Transverse colon (tissue), 4 donors: ENCODE results near the gene INPP4B. TPM values are rescaled to one million over a fixed set of nuclear protein-coding genes. Genes with fewer than 3 reads are reported as not detected.
"Not testable (repeated sequence)": the region's sequence is repeated elsewhere in the genome, so short reads cannot be mapped to it uniquely, and the experiment has no call there.

ENCODE experiments used
- DNase-seq: peaks from one replicate; pipeline ENCODE4 v3.0.0-alpha.2; 2019
- H3K27ac ChIP-seq, 4 donors: fragments of 200-600 bp; sonication (generic); 2 replicates each; pipeline ENCODE4 v1.5.1; 2016 to 2018; ENCODE audit warnings: inconsistent platforms in 4 of 4
- H3K27me3 ChIP-seq: fragments of 200-600 bp; sonication (generic); 2 replicates; pipeline ENCODE4 v1.5.1; 2017; ENCODE audit warnings: inconsistent platforms
- H3K36me3 ChIP-seq, 4 donors: fragments of 200-600 bp; sonication (generic); 2 replicates each; pipeline ENCODE4 v1.5.1; 2017 to 2019; ENCODE audit warnings: inconsistent platforms in 4 of 4
- H3K4me1 ChIP-seq, 4 donors: fragments of 200-600 bp; sonication (generic); 2 replicates each; pipeline ENCODE4 v1.5.1; 2017 to 2020; ENCODE audit warnings: inconsistent platforms in 4 of 4
- H3K4me3 ChIP-seq, 4 donors: fragments of 200-600 bp; sonication (generic); 1 replicate in 1 of 4; 2 replicates in 3 of 4; pipeline versions ENCODE4 v1.5.1 to v1.6.1; 2017 to 2019; ENCODE audit warnings: inconsistent platforms in 4 of 4
- H3K9me3 ChIP-seq, 2 donors: fragments of 200-600 bp; sonication (generic); 2 replicates each; pipeline ENCODE4 v1.5.1; 2017 to 2019; ENCODE audit warnings: inconsistent platforms in 2 of 2
- EP300 ChIP-seq: sonication (generic); formaldehyde crosslinking; IDR thresholded peaks from one replicate; pipeline ENCODE4 v1.6.1; 2017; ENCODE audit warnings: antibody characterized with exemption, low read depth
- POLR2A ChIP-seq: fragments of 450-650 bp; IDR thresholded peaks from one replicate; pipeline ENCODE4 v1.6.1; 2016; ENCODE audit warnings: antibody characterized with exemption, mild to moderate bottlenecking, moderate library complexity
- POLR2AphosphoS5 ChIP-seq, 3 donors: sonication (generic); formaldehyde crosslinking; IDR thresholded peaks; one replicate each; pipeline ENCODE4 v1.6.1; 2016; ENCODE audit warnings: antibody characterized with exemption in 3 of 3
- WGBS, 2 donors: methylation state at CpG; one replicate each; pipeline ENCODE4 v1.1.5; 2018; ENCODE audit warnings: low coverage in 1 of 2; 5-methylcytosine and 5-hydroxymethylcytosine counted together
- in situ Hi-C, 4 donors: fragments of 200-750 bp; cut with MboI; loops; one replicate each; pipeline versions ENCODE4 v1.15.0 to v1.15.1; 2017; ENCODE audit warnings: low sequenced_read_pairs in 3 of 4, low pct_ligation_motif_present in 1 of 4, low pct_unique_long_range_greater_than_20kb in 1 of 4
- intact Hi-C: fragments of 100-400 bp; cut with DNase I; formaldehyde crosslinking; loops from one replicate; pipeline ENCODE4 v1.15.1; 2023; ENCODE audit warnings: low total_unique reads
- total RNA-seq, 4 donors: library from RNA; depleted of rRNA; stranded (reverse); fragments of >200 nt; gene quantifications; one replicate each; pipeline ENCODE4 v1.1.0, GENCODE V29; 2016
- TF ChIP-seq, protein P1 (sequence below), 5 experiments: fragments of 200-600 bp in 3 of 5; fragments of 450-650 bp in 2 of 5; sonication (generic) in 3 of 5; IDR thresholded peaks; 1 replicate in 2 of 5; 2 replicates in 3 of 5; pipeline ENCODE4 v1.5.1; 2016 to 2017; ENCODE audit warnings: antibody characterized with exemption in 5 of 5, inconsistent platforms in 3 of 5, mild to moderate bottlenecking in 2 of 5, moderate library complexity in 1 of 5

The INPP4B gene
- total RNA-seq, 4 donors from 2014 or later = 18.3 to 33.8 (median 31.4) TPM

- Histone ChIP-seq H3K9me3 (no peaks in the 10 kb centered on the region), H3K36me3 (no peaks in the 10 kb centered on the region), H3K27me3 (no peaks in the 10 kb centered on the region), H3K4me1 (no peaks in the 10 kb centered on the region), H3K4me3 (no peak overlapping the region), H3K27ac (no peak overlapping the region)
- in situ Hi-C loops = no loop called here
- no peak for DNase-seq
- 83 to 93% methylated on average over 1 of the region's 1 CpG for WGBS, 2 donors
- intact Hi-C loops = no loop called here
- TF ChIP-seq, protein P1, sequence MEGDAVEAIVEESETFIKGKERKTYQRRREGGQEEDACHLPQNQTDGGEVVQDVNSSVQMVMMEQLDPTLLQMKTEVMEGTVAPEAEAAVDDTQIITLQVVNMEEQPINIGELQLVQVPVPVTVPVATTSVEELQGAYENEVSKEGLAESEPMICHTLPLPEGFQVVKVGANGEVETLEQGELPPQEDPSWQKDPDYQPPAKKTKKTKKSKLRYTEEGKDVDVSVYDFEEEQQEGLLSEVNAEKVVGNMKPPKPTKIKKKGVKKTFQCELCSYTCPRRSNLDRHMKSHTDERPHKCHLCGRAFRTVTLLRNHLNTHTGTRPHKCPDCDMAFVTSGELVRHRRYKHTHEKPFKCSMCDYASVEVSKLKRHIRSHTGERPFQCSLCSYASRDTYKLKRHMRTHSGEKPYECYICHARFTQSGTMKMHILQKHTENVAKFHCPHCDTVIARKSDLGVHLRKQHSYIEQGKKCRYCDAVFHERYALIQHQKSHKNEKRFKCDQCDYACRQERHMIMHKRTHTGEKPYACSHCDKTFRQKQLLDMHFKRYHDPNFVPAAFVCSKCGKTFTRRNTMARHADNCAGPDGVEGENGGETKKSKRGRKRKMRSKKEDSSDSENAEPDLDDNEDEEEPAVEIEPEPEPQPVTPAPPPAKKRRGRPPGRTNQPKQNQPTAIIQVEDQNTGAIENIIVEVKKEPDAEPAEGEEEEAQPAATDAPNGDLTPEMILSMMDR (IDR thresholded peaks at IDR 0.05) = no peak
- no peak for TF ChIP-seq POLR2A
- TF ChIP-seq POLR2AphosphoS5 (IDR thresholded peaks at IDR 0.05) = no peak
- TF ChIP-seq EP300 = no peak
Observed at GRCh38 chr4:142079959-142080358, 766.1 kb downstream of the INPP4B start.

DNA sequence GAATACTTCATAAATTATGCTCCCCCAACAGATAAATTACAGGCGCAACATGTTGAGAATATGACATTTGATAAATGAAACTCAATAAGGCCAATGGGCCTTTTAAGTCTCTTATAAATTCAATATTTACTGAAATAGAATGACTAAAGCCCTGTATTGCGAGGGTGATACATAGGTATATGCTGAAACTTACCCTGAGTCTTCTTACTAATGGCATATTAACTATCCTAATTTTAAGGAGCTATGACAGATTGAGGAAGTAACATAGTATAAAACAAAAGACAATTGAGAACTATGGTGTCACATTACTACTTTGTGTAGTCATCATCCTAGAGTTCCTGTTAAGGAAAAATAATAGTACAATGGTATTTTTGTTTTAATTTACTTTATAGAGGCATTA is 769.1 kb downstream of the INPP4B start:
- in situ Hi-C loops (no loop called here), intact Hi-C loops (no loop called here)
- Histone ChIP-seq H3K27ac (no peak overlapping the region), H3K36me3 (no peaks in the 10 kb centered on the region), H3K9me3 (no peaks in the 10 kb centered on the region), H3K4me3 (no peak overlapping the region), H3K27me3 (no peaks in the 10 kb centered on the region), H3K4me1 (no peaks in the 10 kb centered on the region)
- TF ChIP-seq, protein P1 (IDR thresholded peaks at IDR 0.05) = no peak
- TF ChIP-seq POLR2AphosphoS5 (IDR thresholded peaks at IDR 0.05) = no peak
- TF ChIP-seq POLR2A = no peak
- TF ChIP-seq EP300 = no peak
- WGBS, 2 donors = 53 to 64% methylated on average over 2 of the region's 2 CpGs
- no peak for DNase-seq

- DNase-seq, H3K36me3 ChIP-seq, H3K27me3 ChIP-seq, H3K9me3 ChIP-seq, in situ Hi-C loops, H3K4me3 ChIP-seq, intact Hi-C loops, H3K4me1 ChIP-seq, H3K27ac ChIP-seq: not testable (repeated sequence)
- 79 to 100% methylated on average over 1 to 2 of the region's 2 CpGs for WGBS, 2 donors
Observed at GRCh38 chr4:142068304-142068703, 777.8 kb downstream of the INPP4B start.

- H3K4me1 ChIP-seq, H3K4me3 ChIP-seq, H3K27me3 ChIP-seq, intact Hi-C loops, H3K36me3 ChIP-seq, in situ Hi-C loops, H3K27ac ChIP-seq, H3K9me3 ChIP-seq, DNase-seq: not testable (repeated sequence)
- 92 to 100% methylated on average over 1 to 8 of the region's 8 CpGs for WGBS, 2 donors
Observed at GRCh38 chr4:142066562-142066961, 779.5 kb downstream of the INPP4B start.

- no peaks in the 10 kb centered on the region for H3K4me1 ChIP-seq
- no peak overlapping the region for H3K27ac ChIP-seq
- in situ Hi-C loops (no loop called here), intact Hi-C loops (no loop called here)
- no peak overlapping the region for H3K4me3 ChIP-seq
- H3K9me3 ChIP-seq = no peaks in the 10 kb centered on the region
- H3K27me3 ChIP-seq = no peaks in the 10 kb centered on the region
- H3K36me3 ChIP-seq = no peaks in the 10 kb centered on the region
- no peak for DNase-seq
- WGBS, 2 donors = 82 to 90% methylated on average over 2 of the region's 2 CpGs
- TF ChIP-seq POLR2A (no peak), EP300 (no peak), POLR2AphosphoS5 (IDR thresholded peaks at IDR 0.05) (no peak)
- TF ChIP-seq, protein P1 (IDR thresholded peaks at IDR 0.05) = no peak
Observed at GRCh38 chr4:142065086-142065647, 780.9 kb downstream of the INPP4B start.
